SK-N-SH treated with all-trans-retinoic acid at 6 μM for 48 hours (cell line): ENCODE measurements around the gene C12orf57.

Experiments
- ARNTL ChIP-seq: fragments of 450-650 bp; formaldehyde crosslinking; IDR thresholded peaks from 2 replicates; pipeline ENCODE4 v1.5.0; 2020; ENCODE audit warnings: low read depth, mild to moderate bottlenecking, moderate library complexity, borderline replicate concordance
- BACH2 ChIP-seq: fragments of 250-450 bp; sonication (Bioruptor Pico); IDR thresholded peaks from 2 replicates; pipeline ENCODE4 v1.9.0; 2021; ENCODE audit warnings: mild to moderate bottlenecking, borderline replicate concordance
- CREB5 ChIP-seq: fragments of 250-450 bp; sonication (Bioruptor Pico); IDR thresholded peaks from 2 replicates; pipeline ENCODE4 v1.5.1; 2020; ENCODE audit warnings: low read depth, mild to moderate bottlenecking, moderate library complexity
- CSDC2 ChIP-seq: fragments of 250-450 bp; sonication (Bioruptor Pico); IDR thresholded peaks from 2 replicates; pipeline ENCODE4 v1.5.0; 2020; ENCODE audit warnings: mild to moderate bottlenecking, moderate library complexity
- ISL1 ChIP-seq: fragments of 250-450 bp; sonication (Bioruptor Pico); IDR thresholded peaks from 2 replicates; pipeline ENCODE4 v2.1.2; 2022; ENCODE audit warnings: mild to moderate bottlenecking, moderate library complexity
- PATZ1 ChIP-seq: fragments of 250-450 bp; sonication (Bioruptor Pico); IDR thresholded peaks from 2 replicates; pipeline ENCODE4 v1.8.0; 2020; ENCODE audit warnings: mild to moderate bottlenecking, moderate library complexity, borderline replicate concordance
- RARB ChIP-seq: fragments of 250-450 bp; sonication (Bioruptor Pico); IDR thresholded peaks from 2 replicates; pipeline ENCODE4 v1.8.0; 2021; ENCODE audit warnings: mild to moderate bottlenecking, moderate library complexity
- SNAI2 ChIP-seq: fragments of 250-450 bp; sonication (Bioruptor Pico); IDR thresholded peaks from 2 replicates; pipeline ENCODE4 v1.5.0; 2020; ENCODE audit warnings: mild to moderate bottlenecking, moderate library complexity
- TCF4 ChIP-seq: fragments of 250-450 bp; sonication (Bioruptor Pico); IDR thresholded peaks from 2 replicates; pipeline ENCODE4 v1.8.0; 2021; ENCODE audit warnings: mild to moderate bottlenecking, moderate library complexity, borderline replicate concordance
- ZFP3 ChIP-seq: fragments of 250-450 bp; sonication (Bioruptor Pico); IDR thresholded peaks from 2 replicates; pipeline ENCODE4 v1.5.0; 2020; ENCODE audit warnings: mild to moderate bottlenecking, moderate library complexity
- ZFP30 ChIP-seq: fragments of 450-650 bp; formaldehyde crosslinking; IDR thresholded peaks from 2 replicates; pipeline ENCODE4 v1.5.0; 2022; ENCODE audit warnings: mild to moderate bottlenecking, moderate library complexity
- ZNF565 ChIP-seq: fragments of 450-650 bp; formaldehyde crosslinking; conservative IDR thresholded peaks from 2 replicates; pipeline ENCODE4 v1.5.0; 2020; ENCODE audit warnings: low read depth, mild to moderate bottlenecking, moderate library complexity

DNA sequence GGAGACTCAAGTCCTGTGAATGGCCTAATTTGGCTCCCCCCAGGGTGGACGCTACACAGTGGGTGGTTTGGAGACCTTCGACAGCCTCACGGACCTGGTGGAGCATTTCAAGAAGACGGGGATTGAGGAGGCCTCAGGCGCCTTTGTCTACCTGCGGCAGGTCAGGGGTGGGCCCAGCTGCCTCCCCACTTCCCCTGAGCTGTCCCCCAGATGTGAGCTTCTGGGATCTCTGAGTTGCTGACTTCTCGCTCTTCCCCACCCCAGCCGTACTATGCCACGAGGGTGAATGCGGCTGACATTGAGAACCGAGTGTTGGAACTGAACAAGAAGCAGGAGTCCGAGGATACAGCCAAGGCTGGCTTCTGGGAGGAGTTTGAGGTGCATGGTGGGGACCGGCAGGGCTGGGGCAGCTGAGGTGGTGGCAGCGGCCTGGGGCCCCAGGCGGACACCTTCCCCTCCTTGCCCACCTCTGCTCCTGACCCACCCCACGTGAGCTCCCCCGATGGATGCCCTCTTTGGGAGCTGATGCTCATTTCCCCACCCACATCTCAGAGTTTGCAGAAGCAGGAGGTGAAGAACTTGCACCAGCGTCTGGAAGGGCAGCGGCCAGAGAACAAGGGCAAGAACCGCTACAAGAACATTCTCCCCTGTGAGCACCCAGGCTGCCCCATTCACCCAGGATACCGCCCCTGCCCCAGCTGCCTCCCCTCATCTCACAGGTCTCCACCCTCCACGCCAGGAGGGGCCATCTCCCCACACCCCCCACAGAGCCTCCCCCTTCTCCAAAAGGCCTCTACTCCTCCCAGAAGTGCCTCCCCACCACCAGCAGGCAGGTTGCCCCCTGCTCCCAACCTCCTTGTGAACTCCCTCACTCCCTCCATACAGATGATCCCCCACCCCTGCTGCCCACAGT, 11.5 kb downstream of the C12orf57 start:
- no peak for TF ChIP-seq BACH2 (CRISPR knock-in tag)
- TF ChIP-seq ZFP30 (CRISPR knock-in tag), result no peak
- TF ChIP-seq ARNTL (CRISPR knock-in tag), result no peak
- no peak for TF ChIP-seq ZFP3
- no peak for TF ChIP-seq SNAI2 (CRISPR knock-in tag)
- no peak for TF ChIP-seq TCF4 (CRISPR knock-in tag)
- no peak for TF ChIP-seq CSDC2 (CRISPR knock-in tag)
- no peak for TF ChIP-seq PATZ1 (CRISPR knock-in tag)
- no peak for TF ChIP-seq ZNF565
- TF ChIP-seq RARB (CRISPR knock-in tag), result no peak
- TF ChIP-seq ISL1 (CRISPR knock-in tag), result no peak
- no peak for TF ChIP-seq CREB5 (CRISPR knock-in tag)
